GM12875 (cell line): Measurements from ENCODE around the gene FAM181A.

Source experiments
- H3K4me3 ChIP-seq: one replicate; pipeline ENCODE4 v1.5.1; 2011; ENCODE audit warnings: low read depth, low read length, control low read depth
- CTCF ChIP-seq: IDR thresholded peaks from 2 replicates; pipeline ENCODE4 v1.5.1; 2011; ENCODE audit warnings: low read depth, mild to moderate bottlenecking, control low read depth, inconsistent platforms, low read length, moderate library complexity, borderline replicate concordance; ENCODE audit not compliant: insufficient read depth

FAM181A gene

GRCh38 chr14:93915070-93915705, 12.0 kb upstream of the FAM181A start:
- no peak overlapping the region for H3K4me3 ChIP-seq
- TF ChIP-seq CTCF: no peak

GRCh38 chr14:93915800-93916199, 11.3 kb upstream of the FAM181A start:
- no peak overlapping the region for H3K4me3 ChIP-seq
- no peak for TF ChIP-seq CTCF

GRCh38 chr14:93916498-93916897, 10.6 kb upstream of the FAM181A start:
- no peak overlapping the region for H3K4me3 ChIP-seq
- TF ChIP-seq CTCF: no peak

GRCh38 chr14:93917141-93917540, 10.0 kb upstream of the FAM181A start:
- H3K4me3 ChIP-seq: no peak overlapping the region
- no peak for TF ChIP-seq CTCF

- no peak overlapping the region for H3K4me3 ChIP-seq
- no peak for TF ChIP-seq CTCF
Observed at GRCh38 chr14:93921001-93921806, 5.9 kb upstream of the FAM181A start.

GRCh38 chr14:93923626-93924025, 3.5 kb upstream of the FAM181A start:
- no peak overlapping the region for H3K4me3 ChIP-seq
- no peak for TF ChIP-seq CTCF
